Activated CD4-positive, CD25-positive, alpha-beta regulatory T cell treated with anti-CD3 and anti-CD28 coated beads, Interleukin-2, amount 50 U/mL, for 16 hours (primary cell): ENCODE data around the gene ARFGAP2.

ENCODE experiments used
- DNase-seq: peaks from one replicate; pipeline ENCODE4 v3.0.0-alpha.2; 2020; ENCODE audit warnings: low read depth, low spot score

The ARFGAP2 gene

DNA sequence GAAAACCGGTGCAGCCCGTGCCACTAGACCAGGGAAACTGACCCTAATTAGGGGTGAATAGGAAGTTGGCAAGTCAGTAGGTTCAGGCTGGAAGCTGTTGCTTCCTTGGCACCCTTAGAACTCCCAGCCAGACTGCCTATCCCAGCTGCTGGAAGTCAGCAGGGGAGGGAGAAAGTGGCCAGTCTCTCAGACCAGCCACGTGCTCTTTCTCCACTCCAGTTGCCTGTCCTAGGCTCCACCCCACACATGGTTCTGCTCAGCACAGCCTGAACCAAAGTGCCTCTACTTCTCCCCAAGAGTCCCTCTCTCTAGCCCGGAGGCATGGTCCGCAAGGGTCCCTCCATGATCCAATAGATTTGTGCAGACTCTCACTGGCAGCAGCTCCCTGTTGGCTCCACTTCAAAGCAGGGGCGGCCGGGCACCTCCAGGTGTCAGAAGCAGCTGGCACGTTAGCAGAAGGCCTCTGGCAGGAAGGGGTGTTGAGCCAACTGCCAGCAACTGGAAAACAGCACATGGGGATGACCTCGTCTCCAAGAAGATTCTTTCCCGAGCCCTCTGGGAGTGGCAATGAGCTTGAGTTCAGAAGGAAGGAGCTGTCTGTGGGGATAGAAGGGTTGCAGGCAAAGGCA, 27.7 kb downstream of the ARFGAP2 start:
- DNase-seq, result no peak

DNA sequence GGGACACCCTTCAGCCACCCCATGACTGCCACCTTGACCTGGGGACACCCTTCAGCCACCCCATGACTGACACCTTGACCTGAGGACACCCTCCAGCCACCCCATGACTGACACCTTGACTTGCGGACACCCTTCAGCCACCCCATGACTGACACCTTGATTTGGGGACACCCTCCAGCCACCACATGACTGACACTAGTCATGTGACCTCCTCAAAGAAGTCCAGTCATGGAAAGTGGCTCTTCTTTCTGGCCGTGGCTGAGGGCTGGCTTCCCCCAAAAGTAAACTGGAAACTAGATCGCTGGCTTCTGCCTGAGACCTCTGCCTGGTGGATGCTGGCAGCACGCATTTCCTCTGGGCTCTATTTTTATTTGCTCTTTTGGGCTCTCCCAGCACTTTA, 28.4 kb downstream of the ARFGAP2 start:
- DNase-seq, result no peak

- DNase-seq, result no peak
These were observed 29.0 kb downstream of the ARFGAP2 start for GRCh38 chr11:47147681-47148080.

GRCh38 chr11:47147250-47147649, 29.4 kb downstream of the ARFGAP2 start:
- no peak for DNase-seq

DNA sequence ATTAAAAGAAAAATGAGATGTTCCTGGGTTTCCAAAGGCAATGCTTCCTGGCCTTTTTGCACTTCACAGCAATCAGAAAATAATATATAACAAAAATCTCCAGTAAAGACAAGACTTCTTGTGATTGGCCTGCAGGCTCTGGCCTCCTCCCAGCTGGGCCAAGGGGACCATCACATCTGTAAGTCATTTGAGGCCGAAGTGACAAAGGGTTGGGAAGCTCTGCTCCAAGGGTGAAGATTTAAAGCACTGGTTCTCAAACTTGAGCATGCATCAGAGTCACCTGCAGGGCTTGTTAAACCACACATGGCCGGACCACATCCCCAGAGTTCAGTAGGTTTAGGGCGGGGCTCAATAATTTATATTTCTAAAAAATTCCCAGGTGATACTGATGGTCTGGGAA, 32.1 kb downstream of the ARFGAP2 start:
- no peak for DNase-seq

DNA sequence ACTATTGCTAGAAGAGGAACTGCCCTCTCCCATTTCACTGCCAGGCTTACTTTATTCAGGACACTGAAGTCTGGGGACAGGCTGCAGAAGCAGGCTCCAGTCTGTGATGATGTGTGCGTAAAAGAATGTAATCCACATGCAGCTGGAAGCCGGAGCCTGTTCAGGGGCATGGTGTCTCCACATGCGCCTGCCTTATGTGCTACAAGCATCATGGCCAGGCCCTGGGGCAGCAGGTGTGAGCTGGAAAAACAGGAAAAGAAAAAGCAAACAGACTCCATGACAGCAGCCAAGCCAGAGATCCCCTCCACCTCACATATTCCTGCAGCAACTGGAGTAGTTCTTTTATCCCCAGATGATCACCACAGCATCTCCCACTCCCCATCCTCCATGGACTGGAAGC, 33.4 kb downstream of the ARFGAP2 start:
- DNase-seq, result no peak

DNA sequence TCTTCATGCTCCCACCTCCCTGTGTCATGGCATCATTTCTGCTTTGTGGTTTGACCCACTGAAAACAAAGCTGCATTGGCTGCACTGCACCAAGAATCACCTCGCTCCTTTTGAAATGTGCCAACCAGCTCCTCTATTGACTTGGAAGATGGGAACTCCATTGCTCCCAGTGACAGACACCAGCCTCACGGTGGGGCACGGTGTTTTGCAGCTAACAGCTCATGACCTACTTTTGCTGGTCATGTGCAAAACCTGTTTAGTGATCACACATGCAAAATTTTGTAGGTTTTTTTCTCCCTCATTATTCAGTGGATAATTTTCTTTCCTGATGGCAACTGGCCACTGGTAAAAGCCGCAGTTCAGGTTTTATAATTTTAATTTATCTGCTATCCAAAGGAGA, 36.8 kb downstream of the ARFGAP2 start:
- DNase-seq, result no peak

DNA sequence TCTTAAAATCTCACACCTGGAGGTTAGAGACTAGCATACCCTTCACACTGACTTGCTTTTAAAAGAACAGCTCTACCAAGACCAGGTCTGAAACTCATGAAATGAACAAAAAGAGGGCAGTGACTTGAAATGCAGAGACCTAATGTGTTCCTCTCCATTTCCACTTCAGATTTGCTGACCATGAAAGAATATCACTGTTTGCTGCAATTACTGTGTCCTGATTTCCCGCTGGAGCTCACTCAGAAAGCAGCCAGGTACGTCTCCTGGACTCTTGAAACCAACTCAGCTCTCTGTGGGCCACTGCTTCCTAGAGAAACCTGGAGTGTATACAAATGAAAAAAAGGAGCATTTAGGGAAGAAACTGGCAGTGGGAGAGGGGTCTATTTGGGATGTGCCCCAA, 39.2 kb downstream of the ARFGAP2 start:
- no peak for DNase-seq

DNA sequence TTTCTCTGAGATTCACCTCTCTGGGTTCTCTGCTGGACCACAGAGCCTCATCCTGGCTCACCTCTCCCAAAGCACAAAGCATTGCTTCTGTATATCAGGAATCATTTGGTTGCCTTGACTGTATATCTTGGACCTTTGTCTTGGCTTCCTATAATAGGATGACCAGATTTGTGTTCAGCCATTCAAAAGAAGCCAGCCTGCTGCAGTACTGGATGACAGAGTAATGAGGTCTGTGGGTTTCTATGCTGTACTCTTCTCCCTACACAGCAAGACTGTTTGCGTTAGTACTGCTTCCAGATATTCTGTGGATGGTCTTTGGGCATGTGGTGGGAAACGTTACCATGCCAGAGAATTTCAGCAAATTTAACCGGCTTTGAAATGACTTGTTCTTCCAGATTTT, 39.8 kb downstream of the ARFGAP2 start:
- DNase-seq, result no peak

- no peak for DNase-seq
These were observed 40.4 kb downstream of the ARFGAP2 start for GRCh38 chr11:47136327-47136726.

- DNase-seq, result no peak
These were observed 43.7 kb downstream of the ARFGAP2 start for GRCh38 chr11:47132981-47133380.

DNA sequence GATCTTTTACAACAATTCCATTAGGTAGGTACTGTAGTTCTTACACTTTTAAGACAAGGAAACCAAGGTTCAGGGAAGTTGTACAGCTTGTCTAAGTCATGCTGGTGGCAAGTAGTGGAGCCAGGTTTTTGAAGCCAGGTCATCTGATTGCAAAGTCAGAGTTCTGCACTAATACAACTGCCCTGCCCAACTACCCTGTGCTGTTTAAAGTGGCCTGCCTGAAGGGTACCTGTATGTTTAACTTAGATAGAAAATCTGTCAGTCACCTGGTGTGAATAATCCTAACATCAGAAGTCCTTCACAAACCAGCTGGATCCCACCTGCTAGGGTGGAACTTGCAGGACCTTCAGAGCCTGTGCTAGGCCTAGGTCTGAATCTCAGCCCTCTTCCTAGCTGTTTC, 44.2 kb downstream of the ARFGAP2 start:
- DNase-seq, result no peak

GRCh38 chr11:47131136-47131535, 45.5 kb downstream of the ARFGAP2 start:
- no peak for DNase-seq

GRCh38 chr11:47130543-47130942, 46.1 kb downstream of the ARFGAP2 start:
- DNase-seq, result no peak

DNA sequence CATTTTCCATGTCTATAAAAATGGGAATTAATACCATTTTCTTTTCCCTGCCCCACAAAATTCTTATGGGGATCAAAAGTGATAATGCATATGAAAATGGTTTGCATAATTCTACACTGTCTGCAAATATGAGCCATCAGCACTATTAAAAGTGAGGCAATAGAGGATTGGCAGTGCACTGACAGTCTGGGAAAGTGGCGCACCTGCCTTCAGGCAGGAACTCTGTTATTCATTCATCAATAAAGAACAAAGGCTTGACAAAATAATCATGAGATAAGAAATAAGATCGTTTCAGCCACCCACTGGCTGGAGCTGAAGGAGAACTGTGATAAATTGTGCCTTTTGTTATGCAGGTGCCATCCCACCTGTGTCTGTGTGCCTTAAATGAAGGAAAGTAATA, 49.5 kb downstream of the ARFGAP2 start:
- DNase-seq, result no peak

DNA sequence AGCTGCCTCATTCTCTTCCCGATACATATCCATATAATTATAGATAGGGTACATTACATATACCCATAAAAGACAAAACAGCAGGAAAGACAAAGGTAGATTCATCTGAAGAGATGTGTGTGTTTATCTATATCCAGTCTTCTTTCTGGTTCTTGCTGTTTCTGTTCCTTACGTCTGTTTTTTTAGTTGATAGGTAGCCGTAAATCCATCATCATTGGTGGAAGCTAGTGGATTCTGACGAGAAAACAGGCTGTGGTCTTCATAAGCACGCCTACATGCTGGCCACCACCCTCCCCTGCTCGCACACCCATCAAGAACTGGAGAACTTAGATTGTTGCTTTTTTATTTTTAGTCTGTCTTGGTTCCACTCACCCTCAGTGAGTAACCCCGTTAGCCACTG, 51.6 kb downstream of the ARFGAP2 start:
- no peak for DNase-seq

DNA sequence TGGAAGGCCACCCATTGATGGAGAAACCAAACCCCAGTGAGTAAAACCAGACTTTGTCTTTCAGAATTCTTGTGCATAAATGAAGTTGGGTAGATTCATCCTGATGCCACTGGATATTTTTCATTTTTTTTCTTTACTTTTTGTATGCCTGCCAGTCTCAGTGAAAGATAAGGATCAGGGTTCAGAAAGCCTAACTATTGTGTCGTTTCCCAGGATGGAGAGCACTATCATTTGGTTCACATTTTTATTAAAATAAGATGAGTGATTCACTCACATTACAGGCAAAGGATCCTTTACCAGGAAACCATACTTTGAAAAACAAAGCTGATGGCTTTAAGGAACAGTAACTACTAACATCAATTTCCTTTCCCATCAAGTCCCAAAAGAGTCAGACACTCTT, 52.0 kb downstream of the ARFGAP2 start:
- no peak for DNase-seq

GRCh38 chr11:47123094-47123493, 53.6 kb downstream of the ARFGAP2 start:
- no peak for DNase-seq

DNA sequence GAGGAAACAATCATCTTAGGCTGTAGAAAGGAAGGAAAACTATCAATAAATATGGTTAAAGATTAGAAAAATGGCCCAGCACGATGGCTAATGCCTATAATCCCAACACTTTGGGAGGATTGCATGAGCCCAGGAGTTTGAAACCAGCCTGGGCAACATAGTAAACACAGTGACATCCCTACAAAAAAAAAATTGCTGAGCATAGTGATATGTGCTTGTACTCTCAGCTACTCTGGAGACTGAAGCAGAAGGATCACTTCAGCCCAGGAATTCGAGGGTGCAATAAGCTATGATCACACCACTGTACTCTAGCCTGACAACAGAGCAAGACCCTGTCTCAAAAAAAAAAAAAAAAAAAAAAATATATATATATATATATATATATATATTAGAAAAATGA, 54.9 kb downstream of the ARFGAP2 start:
- no peak for DNase-seq

DNA sequence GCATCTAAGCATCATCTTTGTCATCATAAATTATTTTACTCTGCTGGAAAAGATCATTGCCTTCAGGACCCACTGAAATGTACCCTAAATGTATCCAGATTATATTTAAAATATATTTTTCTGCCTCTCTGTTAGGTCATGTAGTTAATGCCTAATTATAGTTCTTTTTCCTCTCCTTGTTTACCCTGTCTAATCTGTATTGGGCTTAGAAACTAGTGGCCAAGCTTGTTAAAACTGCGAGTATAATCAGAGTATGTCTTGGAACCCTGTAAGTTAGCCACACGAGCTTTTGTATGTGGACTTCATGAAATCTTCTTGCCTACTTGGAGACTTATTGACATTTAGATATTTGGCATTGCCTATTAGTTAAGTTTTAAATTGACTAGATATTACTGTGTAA, 55.6 kb downstream of the ARFGAP2 start:
- DNase-seq, result no peak

DNA sequence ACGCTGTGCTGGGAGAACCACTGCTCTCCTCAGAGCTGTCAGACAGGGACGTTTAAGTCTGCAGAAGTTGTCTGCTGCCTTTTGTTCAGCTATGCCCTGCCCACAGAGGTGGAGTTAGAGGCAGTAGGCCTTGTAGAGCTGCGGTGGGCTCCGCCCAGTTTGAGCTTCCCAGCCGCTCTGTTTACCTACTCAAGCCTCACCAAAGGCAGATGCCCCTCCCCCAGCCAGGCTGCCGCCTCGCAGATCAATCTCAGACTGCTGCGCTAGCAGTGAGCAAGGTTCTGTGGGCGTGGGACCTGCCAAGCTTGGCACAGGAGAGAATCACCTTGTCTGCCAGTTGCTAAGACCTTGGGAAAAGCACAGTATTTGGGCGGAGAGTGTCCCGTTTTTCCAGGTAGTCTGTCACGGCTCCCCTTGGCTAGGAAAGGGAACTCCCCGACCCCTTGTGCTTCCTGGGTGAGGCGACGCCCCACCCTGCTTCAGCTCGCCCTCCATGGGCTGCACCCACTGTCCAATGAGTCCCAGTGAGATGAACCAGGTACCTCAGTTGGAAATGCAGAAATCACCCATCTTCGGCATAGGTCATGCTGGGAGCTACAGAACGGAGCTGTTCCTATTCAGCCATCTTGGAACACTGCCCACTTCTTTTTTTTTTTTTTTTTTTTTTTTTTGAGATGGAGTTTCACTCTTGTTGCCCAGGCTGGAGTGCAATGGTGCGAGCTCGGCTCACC, 57.6 kb downstream of the ARFGAP2 start:
- DNase-seq, result peak; percentile 15
